Measurements from ENCODE around the gene CDX1.
"Not testable (repeated sequence)": the region's sequence is repeated elsewhere in the genome, so short reads cannot be mapped to it uniquely, and the experiment has no call there.

Gene CDX1

GRCh38 chr5:150210644-150211043 is 44.1 kb downstream of the CDX1 start:
- DNase-seq = no peak

GRCh38 chr5:150211156-150212030 is 44.8 kb downstream of the CDX1 start:
- DNase-seq = no peak

GRCh38 chr5:150213530-150213929 is 47.0 kb downstream of the CDX1 start:
- DNase-seq = no peak

- DNase-seq = no peak
Observed at GRCh38 chr5:150214289-150214688, 47.7 kb downstream of the CDX1 start.

- DNase-seq = no peak
Observed at GRCh38 chr5:150215979-150216944, 49.7 kb downstream of the CDX1 start.

- no peak for DNase-seq
Observed at GRCh38 chr5:150217038-150217437, 50.5 kb downstream of the CDX1 start.

- no peak for DNase-seq
Observed at GRCh38 chr5:150217873-150218692, 51.5 kb downstream of the CDX1 start.

- no peak for DNase-seq
Observed at GRCh38 chr5:150218693-150219035, 52.1 kb downstream of the CDX1 start.

- DNase-seq = no peak
Observed at GRCh38 chr5:150219142-150219541, 52.6 kb downstream of the CDX1 start.

GRCh38 chr5:150219861-150220260 is 53.3 kb downstream of the CDX1 start:
- no peak for DNase-seq

- DNase-seq = no peak
Observed at GRCh38 chr5:150221471-150221870, 54.9 kb downstream of the CDX1 start.

GRCh38 chr5:150222906-150223305 is 56.3 kb downstream of the CDX1 start:
- no peak for DNase-seq

GRCh38 chr5:150223474-150223873 is 56.9 kb downstream of the CDX1 start:
- no peak for DNase-seq

GRCh38 chr5:150224483-150225027 is 58.0 kb downstream of the CDX1 start:
- no peak for DNase-seq

- DNase-seq = no peak
Observed at GRCh38 chr5:150227036-150227435, 60.5 kb downstream of the CDX1 start.

GRCh38 chr5:150227606-150228273 is 61.2 kb downstream of the CDX1 start:
- DNase-seq = no peak

- DNase-seq = no peak
Observed at GRCh38 chr5:150229571-150229970, 63.0 kb downstream of the CDX1 start.

- DNase-seq = no peak
Observed at GRCh38 chr5:150230842-150231241, 64.3 kb downstream of the CDX1 start.

GRCh38 chr5:150233706-150234105 is 67.1 kb downstream of the CDX1 start:
- not testable (repeated sequence) for DNase-seq

Measured in activated gamma-delta T cell (primary cell).